GM12873 (cell line): ENCODE results near the gene MYO16.

Experiments used
- TF ChIP-seq, protein P1 (sequence below): IDR thresholded peaks from 2 replicates; pipeline ENCODE4 v1.5.1; 2012; ENCODE audit warnings: low read depth, mild to moderate bottlenecking, moderate library complexity, low read length, control low read depth; ENCODE audit not compliant: insufficient read depth; ENCODE audit errors: missing control alignments

MYO16 gene

DNA sequence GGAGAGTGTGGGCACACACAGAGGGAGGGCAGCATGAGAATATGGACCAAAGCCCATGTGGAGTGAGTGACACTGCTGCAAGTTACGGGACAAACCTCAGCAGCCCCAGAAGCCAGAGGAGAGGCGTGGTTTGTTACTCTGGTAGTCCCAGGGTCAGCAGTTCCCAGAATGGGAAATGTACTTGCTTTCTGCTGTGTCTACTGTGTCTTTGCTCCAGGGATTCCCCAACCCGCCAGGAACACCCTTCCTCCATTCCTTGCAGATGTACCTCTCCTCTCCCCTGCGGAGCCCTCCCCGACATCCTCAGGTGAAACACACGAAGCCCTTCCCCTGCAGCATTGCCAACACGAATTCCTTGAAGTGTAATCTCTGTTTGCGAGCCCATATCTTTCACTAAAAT, 47.2 kb downstream of the MYO16 start:
- TF ChIP-seq, protein P1, sequence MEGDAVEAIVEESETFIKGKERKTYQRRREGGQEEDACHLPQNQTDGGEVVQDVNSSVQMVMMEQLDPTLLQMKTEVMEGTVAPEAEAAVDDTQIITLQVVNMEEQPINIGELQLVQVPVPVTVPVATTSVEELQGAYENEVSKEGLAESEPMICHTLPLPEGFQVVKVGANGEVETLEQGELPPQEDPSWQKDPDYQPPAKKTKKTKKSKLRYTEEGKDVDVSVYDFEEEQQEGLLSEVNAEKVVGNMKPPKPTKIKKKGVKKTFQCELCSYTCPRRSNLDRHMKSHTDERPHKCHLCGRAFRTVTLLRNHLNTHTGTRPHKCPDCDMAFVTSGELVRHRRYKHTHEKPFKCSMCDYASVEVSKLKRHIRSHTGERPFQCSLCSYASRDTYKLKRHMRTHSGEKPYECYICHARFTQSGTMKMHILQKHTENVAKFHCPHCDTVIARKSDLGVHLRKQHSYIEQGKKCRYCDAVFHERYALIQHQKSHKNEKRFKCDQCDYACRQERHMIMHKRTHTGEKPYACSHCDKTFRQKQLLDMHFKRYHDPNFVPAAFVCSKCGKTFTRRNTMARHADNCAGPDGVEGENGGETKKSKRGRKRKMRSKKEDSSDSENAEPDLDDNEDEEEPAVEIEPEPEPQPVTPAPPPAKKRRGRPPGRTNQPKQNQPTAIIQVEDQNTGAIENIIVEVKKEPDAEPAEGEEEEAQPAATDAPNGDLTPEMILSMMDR, result no peak

DNA sequence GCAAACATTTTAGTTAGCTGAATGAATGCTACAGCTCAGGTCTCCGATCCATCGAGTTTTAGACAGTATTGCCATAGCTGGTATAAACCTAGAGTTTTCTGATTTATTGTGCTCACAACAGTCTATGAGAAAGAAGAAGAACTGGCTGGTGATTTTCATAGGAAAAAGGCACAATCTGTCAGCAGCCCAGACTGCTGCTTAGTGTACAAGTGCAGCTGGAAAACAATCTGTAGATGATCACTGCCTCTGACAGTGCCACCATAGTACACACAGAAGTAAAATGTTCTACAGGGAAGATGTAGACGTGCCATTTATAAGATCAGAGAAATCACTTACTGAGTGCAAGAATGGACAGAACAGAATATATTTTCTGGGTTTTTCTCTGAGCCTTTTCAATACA, 48.4 kb downstream of the MYO16 start:
- TF ChIP-seq, protein P1, result no peak

- TF ChIP-seq, protein P1, result no peak
Observed at GRCh38 chr13:108680011-108680410, 50.6 kb downstream of the MYO16 start.

DNA sequence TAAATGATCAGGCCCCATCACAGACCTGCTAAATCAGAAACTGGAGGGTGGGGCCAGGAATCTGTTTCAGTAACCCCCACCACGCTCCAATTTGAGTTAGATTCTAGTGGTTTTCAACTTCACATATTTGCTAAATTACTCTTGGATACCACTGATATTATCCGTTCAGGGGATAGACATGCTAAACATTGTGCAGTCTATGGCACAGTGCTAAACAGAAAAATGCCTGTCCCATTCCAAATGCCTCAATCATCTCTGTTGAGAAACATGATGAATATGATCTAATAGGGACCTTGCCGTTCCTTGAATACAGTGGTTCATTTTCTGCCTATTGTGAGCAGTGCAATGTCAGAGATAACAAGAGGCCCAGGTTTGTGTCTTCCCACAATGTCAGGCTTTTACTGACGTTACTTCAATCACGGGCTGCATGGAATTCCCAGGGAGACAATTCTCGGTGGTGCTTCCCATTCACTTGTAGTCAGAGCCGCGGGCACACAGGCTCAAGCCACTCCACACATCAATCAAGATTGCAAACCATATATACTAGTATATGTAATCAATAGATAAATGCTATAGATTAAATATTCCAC, 52.7 kb downstream of the MYO16 start:
- TF ChIP-seq, protein P1, result no peak

DNA sequence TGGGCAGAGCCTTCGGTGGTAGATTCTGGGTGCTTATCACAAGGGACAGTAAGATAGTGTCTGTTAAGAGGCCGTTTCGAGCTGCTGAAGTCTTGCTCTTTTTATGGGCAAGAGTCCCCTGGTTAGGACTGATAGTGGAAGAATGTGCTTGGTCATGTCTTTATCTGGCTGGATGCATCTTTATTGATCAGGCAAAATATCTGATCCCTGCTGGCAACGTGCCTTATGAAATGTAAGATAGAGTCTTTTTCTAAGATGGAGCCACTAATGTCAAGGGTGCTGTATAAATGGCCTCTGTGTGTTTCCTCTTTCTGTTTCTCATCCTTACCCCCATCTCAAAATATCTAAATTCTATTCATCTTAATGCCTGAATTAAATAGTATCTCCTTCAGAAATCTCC, 53.3 kb downstream of the MYO16 start:
- TF ChIP-seq, protein P1, result no peak

DNA sequence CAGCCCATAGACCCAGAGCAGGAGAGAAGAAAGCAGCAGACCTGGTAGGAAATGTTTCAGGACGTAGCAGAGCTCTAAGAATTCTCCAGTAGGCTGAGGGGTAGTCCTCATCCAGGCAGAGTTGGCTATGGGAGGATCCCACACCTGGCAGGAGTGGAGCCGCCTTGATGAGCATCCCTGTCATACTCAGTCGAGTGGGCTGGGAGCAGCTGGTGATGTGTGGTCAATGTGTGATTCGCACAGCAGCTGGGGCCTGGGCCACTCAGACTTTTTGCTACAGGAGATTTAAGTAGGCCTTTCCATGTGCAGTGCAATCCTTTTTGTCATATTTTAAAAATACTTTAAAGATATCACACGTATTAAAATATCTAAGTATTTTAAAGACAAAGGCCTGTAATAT, 56.6 kb downstream of the MYO16 start:
- TF ChIP-seq, protein P1, result no peak

- TF ChIP-seq, protein P1, result no peak
Observed at GRCh38 chr13:108690726-108691125, 61.3 kb downstream of the MYO16 start.
